ENCODE measurements around the gene ICAM5. TPM values are rescaled to one million over a fixed set of nuclear protein-coding genes. Genes with fewer than 3 reads are reported as not detected.

ICAM5 gene
- total and polyA plus RNA-seq, 9 of the 15 experiments (the other 6 are each of a cell fraction or from before 2014, with no cell fraction given): 0.10 to 114 (median 13.7) TPM

- TF ChIP-seq NKRF (IDR thresholded peaks at IDR 0.05; ENCODE audit: borderline replicate concordance): peak; percentile 82
- TF ChIP-seq GMEB1 (CRISPR knock-in tag; IDR thresholded peaks at IDR 0.05): peak; percentile 70
- peak; percentile 42 for TF ChIP-seq ARID1B (IDR thresholded peaks at IDR 0.05)
- peak; percentile 11; the same call in 1 of the 2 replicates for TF ChIP-seq CTBP1 (IDR thresholded peaks at IDR 0.05; ENCODE audit: borderline replicate concordance)
- TF ChIP-seq ZNF24 (IDR thresholded peaks at IDR 0.05): no peak
- TF ChIP-seq RNF219 (CRISPR knock-in tag; IDR thresholded peaks at IDR 0.05): no peak
- TF ChIP-seq ZNF263 (CRISPR knock-in tag; IDR thresholded peaks at IDR 0.05; ENCODE audit: borderline replicate concordance): peak; percentile 57; the same call in 1 of the 2 replicates
- peak; percentile 90 for TF ChIP-seq PRMT5 (CRISPR knock-in tag; IDR thresholded peaks at IDR 0.05)
- peak; percentile 25; the same call in 1 of the 2 replicates for TF ChIP-seq PHB2 (IDR thresholded peaks at IDR 0.05; ENCODE audit: low read depth)
- no peak for TF ChIP-seq KAT8 (IDR thresholded peaks at IDR 0.05; ENCODE audit: low read depth)
- TF ChIP-seq BACH1 (tag; IDR thresholded peaks at IDR 0.05): no peak
- TF ChIP-seq RBFOX2 (IDR thresholded peaks at IDR 0.05; ENCODE audit: low read depth, low read length): peak; percentile 97
- no peak for TF ChIP-seq ZKSCAN3 (CRISPR knock-in tag; IDR thresholded peaks at IDR 0.05)
- peak; percentile 99 for TF ChIP-seq ATF7 (IDR thresholded peaks at IDR 0.05)
- TF ChIP-seq OTX1 (CRISPR knock-in tag; IDR thresholded peaks at IDR 0.05): peak; percentile 42; the same call in 1 of the 2 replicates
- TF ChIP-seq ILK (tag; IDR thresholded peaks at IDR 0.05; ENCODE audit: borderline replicate concordance, low read depth): no peak
- no peak for TF ChIP-seq BCL6 (CRISPR knock-in tag; IDR thresholded peaks at IDR 0.05)
- no peak for TF ChIP-seq ZNF253 (CRISPR knock-in tag; conservative IDR thresholded peaks at IDR 0.05)
- TF ChIP-seq KLF13 (tag; IDR thresholded peaks at IDR 0.05; ENCODE audit: borderline replicate concordance, low read depth): 0 out of 2 replicates have a peak, but pooled peaks have one; percentile 71
- TF ChIP-seq MITF (IDR thresholded peaks at IDR 0.05): peak; percentile 47; the same call in 1 of the 2 replicates
- no peak for TF ChIP-seq CHCHD3 (CRISPR knock-in tag; IDR thresholded peaks at IDR 0.05)
- TF ChIP-seq HLTF (IDR thresholded peaks at IDR 0.05): peak; percentile 38; the same call in 1 of the 2 replicates
Measured at GRCh38 chr19:10332965-10333757, 43.4 kb downstream of the ICAM5 start, which contains the start of gene RAVER1 (continued).

Measured in K562 (cell line).